ACC112 (cell line): ENCODE results near the gene GPR61.

Experiments
- H2AFZ ChIP-seq: fragments of 200-600 bp; sonication (generic); one replicate; pipeline ENCODE4 v1.6.0; 2017; ENCODE audit warnings: antibody characterized with exemption, low read length; ENCODE audit not compliant: unreplicated experiment
- H3K27ac ChIP-seq: fragments of 200-600 bp; sonication (generic); 2 replicates; pipeline ENCODE4 v1.5.1; 2014; ENCODE audit warnings: low read depth, mild to moderate bottlenecking, antibody characterized with exemption, low read length, moderate library complexity
- H3K27me3 ChIP-seq: fragments of 200-600 bp; sonication (generic); 2 replicates; pipeline ENCODE4 v1.6.1; 2014; ENCODE audit warnings: mild to moderate bottlenecking, antibody characterized with exemption, low read length, moderate library complexity, mixed read lengths; ENCODE audit not compliant: insufficient read depth
- H3K36me3 ChIP-seq: fragments of 200-600 bp; sonication (generic); 2 replicates; pipeline ENCODE4 v1.6.1; 2016; ENCODE audit warnings: mild to moderate bottlenecking, antibody characterized with exemption, low read length, moderate library complexity, mixed read lengths; ENCODE audit not compliant: insufficient read depth
- H3K4me1 ChIP-seq: fragments of 200-600 bp; sonication (generic); one replicate; pipeline ENCODE4 v1.6.1; 2016; ENCODE audit warnings: low read length, mixed read lengths; ENCODE audit not compliant: insufficient read depth, unreplicated experiment, control insufficient read depth
- H3K4me3 ChIP-seq: fragments of 200-600 bp; sonication (generic); 2 replicates; pipeline ENCODE4 v1.5.1; 2014; ENCODE audit warnings: mild to moderate bottlenecking, low read depth, low read length
- H3K79me2 ChIP-seq: fragments of 200-600 bp; sonication (generic); one replicate; pipeline ENCODE4 v1.6.0; 2016; ENCODE audit warnings: low read length; ENCODE audit not compliant: control insufficient read depth, unreplicated experiment, insufficient read depth

Gene GPR61

DNA sequence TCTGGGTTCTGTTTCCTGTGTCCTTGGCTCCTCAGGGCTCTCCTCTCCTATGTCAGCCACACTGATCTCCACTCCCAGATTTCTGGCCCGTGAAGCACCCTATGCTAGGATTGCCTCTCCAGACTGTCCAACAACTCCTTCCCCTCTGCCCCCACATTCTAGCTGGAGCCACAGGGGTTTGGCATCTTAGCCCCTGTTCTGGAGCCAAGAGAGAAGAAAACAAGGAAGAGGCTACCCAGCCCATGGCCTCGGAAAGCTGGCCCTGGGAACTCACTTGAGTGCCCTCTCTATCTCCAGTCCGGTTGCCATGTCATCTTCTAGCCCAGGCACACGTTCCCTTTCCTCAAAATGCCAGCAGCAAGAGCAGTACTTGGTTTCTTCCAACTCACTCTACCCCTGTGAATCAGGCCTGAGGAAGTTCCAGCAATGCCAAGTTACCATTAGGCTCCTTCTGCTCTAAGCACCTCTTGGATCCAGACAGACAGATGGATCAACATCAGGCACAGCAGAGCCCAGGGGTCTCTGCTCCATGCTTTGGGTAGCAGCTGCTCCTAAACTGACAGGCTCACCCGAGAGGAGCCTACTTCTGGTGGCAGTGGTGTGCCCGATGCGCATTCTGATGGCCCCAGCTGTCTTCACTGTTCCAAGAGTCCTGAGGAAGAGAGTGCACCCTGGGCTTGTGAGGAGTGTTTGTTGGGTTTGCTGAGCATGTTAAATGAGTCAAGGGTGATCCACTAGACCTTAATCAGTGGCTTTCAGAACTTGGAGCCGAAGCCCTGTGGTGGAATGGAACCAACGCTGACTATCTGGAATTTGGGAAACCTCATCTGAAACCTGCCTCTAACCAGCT is 11.6 kb upstream of the GPR61 start:
- peaks cover 22% of the 10 kb centered on the region for H3K27me3 ChIP-seq
- H3K79me2 ChIP-seq = no peaks in the 10 kb centered on the region
- no peak overlapping the region for H3K4me3 ChIP-seq
- H3K27ac ChIP-seq = no peak overlapping the region
- H2AFZ ChIP-seq = no peak overlapping the region
- H3K36me3 ChIP-seq = no peaks in the 10 kb centered on the region
- peaks cover 8% of the 10 kb centered on the region for H3K4me1 ChIP-seq

DNA sequence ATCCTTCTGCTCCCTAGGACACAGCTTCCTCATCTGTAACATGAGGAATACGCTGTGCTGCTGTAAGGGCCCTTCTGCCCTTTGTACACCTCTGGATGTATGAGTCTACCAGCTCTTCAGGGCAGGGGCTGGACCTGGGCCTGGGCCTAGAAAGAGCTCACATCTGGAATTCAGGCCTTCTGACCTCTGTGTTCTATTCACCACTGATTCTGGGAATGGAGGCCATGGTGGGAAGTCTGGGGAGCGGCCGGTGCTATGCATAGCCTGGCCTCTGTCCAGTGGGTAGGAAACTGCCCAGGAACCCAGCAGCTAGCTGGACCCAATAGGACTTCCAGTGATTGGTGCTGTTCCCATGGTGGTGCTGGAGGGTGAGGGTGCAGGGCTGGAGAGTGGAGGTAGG is 11.0 kb upstream of the GPR61 start:
- no peak overlapping the region for H2AFZ ChIP-seq
- no peak overlapping the region for H3K27ac ChIP-seq
- peaks cover 20% of the 10 kb centered on the region for H3K27me3 ChIP-seq
- no peak overlapping the region for H3K4me3 ChIP-seq
- no peaks in the 10 kb centered on the region for H3K79me2 ChIP-seq
- H3K36me3 ChIP-seq = no peaks in the 10 kb centered on the region
- peaks cover 8% of the 10 kb centered on the region for H3K4me1 ChIP-seq

- peaks cover 8% of the 10 kb centered on the region for H3K4me1 ChIP-seq
- H3K27me3 ChIP-seq = peaks cover 20% of the 10 kb centered on the region
- no peaks in the 10 kb centered on the region for H3K79me2 ChIP-seq
- H2AFZ ChIP-seq = no peak overlapping the region
- no peak overlapping the region for H3K4me3 ChIP-seq
- no peaks in the 10 kb centered on the region for H3K36me3 ChIP-seq
- no peak overlapping the region for H3K27ac ChIP-seq
Observed at GRCh38 chr1:109529881-109530456, 9.7 kb upstream of the GPR61 start.

- no peak overlapping the region for H2AFZ ChIP-seq
- no peak overlapping the region for H3K27ac ChIP-seq
- no peaks in the 10 kb centered on the region for H3K79me2 ChIP-seq
- H3K4me3 ChIP-seq = no peak overlapping the region
- H3K27me3 ChIP-seq = peaks cover 20% of the 10 kb centered on the region
- peaks cover 8% of the 10 kb centered on the region for H3K4me1 ChIP-seq
- H3K36me3 ChIP-seq = no peaks in the 10 kb centered on the region
Observed at GRCh38 chr1:109530457-109531087, 9.1 kb upstream of the GPR61 start.

- Histone ChIP-seq H3K79me2 (no peaks in the 10 kb centered on the region), H2AFZ (no peak overlapping the region), H3K4me1 (peaks cover 8% of the 10 kb centered on the region), H3K4me3 (no peak overlapping the region), H3K27me3 (peaks cover 15% of the 10 kb centered on the region), H3K36me3 (no peaks in the 10 kb centered on the region), H3K27ac (no peak overlapping the region)
Observed at GRCh38 chr1:109531380-109531779, 8.3 kb upstream of the GPR61 start.

GRCh38 chr1:109531826-109532364 is 7.8 kb upstream of the GPR61 start:
- Histone ChIP-seq H2AFZ (no peak overlapping the region), H3K79me2 (no peaks in the 10 kb centered on the region), H3K36me3 (no peaks in the 10 kb centered on the region), H3K27me3 (peaks cover 11% of the 10 kb centered on the region), H3K27ac (no peak overlapping the region), H3K4me3 (0 out of 2 replicates have a peak overlapping the region, but pooled peaks have one; percentile 26), H3K4me1 (peaks cover 8% of the 10 kb centered on the region)

GRCh38 chr1:109532365-109533136 is 7.1 kb upstream of the GPR61 start:
- Histone ChIP-seq H3K79me2 (no peaks in the 10 kb centered on the region), H3K27me3 (peaks cover 4% of the 10 kb centered on the region; the same call in 1 of the 2 replicates), H3K36me3 (no peaks in the 10 kb centered on the region), H2AFZ (peak overlapping the region; percentile 95), H3K4me1 (peaks cover 8% of the 10 kb centered on the region), H3K27ac (no peak overlapping the region), H3K4me3 (0 out of 2 replicates have a peak overlapping the region, but pooled peaks have one; percentile 26)

DNA sequence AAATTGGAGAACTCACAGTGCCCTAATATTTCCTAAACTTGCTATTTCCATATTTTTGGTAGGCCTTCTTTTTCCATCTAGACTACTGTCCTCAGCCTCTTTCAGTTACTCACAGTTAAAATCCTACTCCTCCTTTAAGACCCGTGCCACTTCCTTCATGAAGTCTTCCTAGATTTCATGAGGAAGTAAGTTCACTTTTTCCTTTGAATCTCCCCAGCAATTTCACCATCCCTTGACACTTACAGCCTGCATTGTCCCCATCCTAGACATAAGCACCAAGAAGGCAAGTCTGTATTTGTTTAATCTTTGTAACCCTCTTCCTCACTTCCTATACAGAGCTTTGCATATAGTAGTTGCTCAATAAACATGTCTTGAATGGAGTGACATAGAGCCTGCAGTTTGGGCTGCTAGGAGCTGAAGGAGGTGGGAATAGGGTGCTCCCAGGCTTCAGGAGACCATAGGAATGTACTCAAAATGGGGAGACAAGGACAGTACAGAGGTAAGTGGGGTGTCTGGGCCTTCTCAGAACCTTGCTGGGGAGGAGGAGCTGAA is 5.3 kb upstream of the GPR61 start:
- no peaks in the 10 kb centered on the region for H3K27me3 ChIP-seq
- no peak overlapping the region for H3K27ac ChIP-seq
- peaks cover 8% of the 10 kb centered on the region for H3K4me1 ChIP-seq
- no peak overlapping the region for H2AFZ ChIP-seq
- no peaks in the 10 kb centered on the region for H3K36me3 ChIP-seq
- no peak overlapping the region for H3K4me3 ChIP-seq
- no peaks in the 10 kb centered on the region for H3K79me2 ChIP-seq

DNA sequence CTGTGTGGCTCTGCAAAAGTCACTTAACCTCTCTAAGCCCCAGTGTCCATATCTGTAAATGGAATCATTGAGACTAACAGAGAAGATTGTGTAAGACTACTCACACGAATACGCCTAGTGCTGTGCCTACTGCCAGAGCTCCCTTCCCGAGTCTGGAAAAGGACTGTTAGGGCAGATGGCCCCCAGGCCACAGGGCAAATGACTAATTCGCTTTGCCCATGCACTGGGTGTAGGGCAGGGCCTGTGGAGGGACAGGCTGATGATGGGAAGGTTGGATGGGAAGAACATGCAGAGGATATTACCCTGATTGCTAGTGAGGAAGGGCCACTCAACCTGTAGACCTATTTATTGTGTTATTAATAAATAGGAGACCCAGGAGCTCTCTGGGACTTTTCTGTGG is 4.2 kb upstream of the GPR61 start:
- no peak overlapping the region for H3K27ac ChIP-seq
- H3K27me3 ChIP-seq = no peaks in the 10 kb centered on the region
- H3K36me3 ChIP-seq = no peaks in the 10 kb centered on the region
- H3K4me1 ChIP-seq = peaks cover 8% of the 10 kb centered on the region
- H2AFZ ChIP-seq = no peak overlapping the region
- H3K79me2 ChIP-seq = no peaks in the 10 kb centered on the region
- no peak overlapping the region for H3K4me3 ChIP-seq

- H3K27ac ChIP-seq = no peak overlapping the region
- no peaks in the 10 kb centered on the region for H3K27me3 ChIP-seq
- no peaks in the 10 kb centered on the region for H3K79me2 ChIP-seq
- no peak overlapping the region for H2AFZ ChIP-seq
- no peaks in the 10 kb centered on the region for H3K36me3 ChIP-seq
- H3K4me3 ChIP-seq = no peak overlapping the region
- peaks cover 8% of the 10 kb centered on the region for H3K4me1 ChIP-seq
Observed at GRCh38 chr1:109535971-109536491, 3.6 kb upstream of the GPR61 start.
